H1 (cell line): Measurements from ENCODE around the gene ZC3H8. TPM values are rescaled to one million over a fixed set of nuclear protein-coding genes. Genes with fewer than 3 reads are reported as not detected.

Experiments used
- CTCF ChIA-PET: fragments of 300-600 bp; sonication (Branson Sonifier 250); formaldehyde crosslinking; loops from one replicate; lab custom pipeline; 2021; ENCODE audit not compliant: partially characterized antibody; lab: Charles Lee
- POLR2A ChIA-PET: fragments of 300-600 bp; sonication (Branson Sonifier 250); formaldehyde crosslinking; loops from one replicate; lab custom pipeline; 2021; ENCODE audit warnings: inconsistent platforms; ENCODE audit not compliant: partially characterized antibody; lab: Charles Lee
- DNase-seq, 2 experiments: peaks; one replicate each; pipeline versions ENCODE4 v3.0.0 to v3.0.0-alpha.2; 2010 to 2022; ENCODE audit warnings: low spot score in 2 of 2, low read depth in 1 of 2, mixed read lengths in 1 of 2
- FAIRE-seq: peaks from 2 replicates; lab custom pipeline; 2011; peaks lifted over from hg19 to GRCh38; lab: Jason Lieb, UNC
- H2AFZ ChIP-seq: 2 replicates; pipeline ENCODE4 v1.8.1; 2012; ENCODE audit warnings: low read length, inconsistent platforms
- H2AK5ac ChIP-seq: 2 replicates; pipeline ENCODE4 v1.6.1; 2013; ENCODE audit warnings: low read depth, low read length
- H2BK120ac ChIP-seq: replicated peaks from 2 replicates; pipeline ENCODE3; 2013; ENCODE audit warnings: low read depth, low read length, inconsistent platforms
- H2BK12ac ChIP-seq: 2 replicates; pipeline ENCODE4 v1.6.1; 2013; ENCODE audit warnings: low read depth, low read length
- H2BK15ac ChIP-seq: 2 replicates; pipeline ENCODE4 v1.6.1; 2013; ENCODE audit warnings: low read length
- H2BK20ac ChIP-seq: 2 replicates; pipeline ENCODE4 v1.6.1; 2013; ENCODE audit warnings: low read length
- H2BK5ac ChIP-seq: 2 replicates; pipeline ENCODE4 v1.6.1; 2013; ENCODE audit warnings: low read depth, low read length
- H3K14ac ChIP-seq: 2 replicates; pipeline ENCODE4 v1.6.1; 2013; ENCODE audit warnings: inconsistent platforms; ENCODE audit not compliant: insufficient read length
- H3K18ac ChIP-seq: 2 replicates; pipeline ENCODE4 v1.6.1; 2013; ENCODE audit warnings: low read length; ENCODE audit errors: extremely low read depth
- H3K23ac ChIP-seq: 2 replicates; pipeline ENCODE4 v1.6.1; 2013; ENCODE audit warnings: inconsistent platforms; ENCODE audit not compliant: insufficient read length
- H3K23me2 ChIP-seq: 2 replicates; pipeline ENCODE4 v1.6.1; 2013; ENCODE audit warnings: low read depth, low read length
- H3K27ac ChIP-seq: 2 replicates; pipeline ENCODE4 v1.6.1; 2011; ENCODE audit warnings: low read depth, low read length, inconsistent platforms
- H3K27me3 ChIP-seq, 4 experiments: replicated peaks in 1 of 4; 1 replicate in 1 of 4; 2 replicates in 3 of 4; pipeline versions ENCODE4 v1.6.1 to v1.8.1; 2011 to 2013; ENCODE audit warnings: low read length in 3 of 4, mild to moderate bottlenecking in 3 of 4, inconsistent platforms in 2 of 4, mixed read lengths in 2 of 4, moderate library complexity in 1 of 4; ENCODE audit not compliant: control insufficient read depth in 3 of 4, insufficient read depth in 3 of 4; ENCODE audit errors: extremely low read depth in 1 of 4
- H3K36me3 ChIP-seq, 4 experiments: 2 replicates each; pipeline versions ENCODE4 v1.6.1 to v1.8.1; 2011 to 2013; ENCODE audit warnings: mild to moderate bottlenecking in 4 of 4, low read length in 3 of 4, moderate library complexity in 2 of 4, control low read depth in 1 of 4, inconsistent platforms in 1 of 4; ENCODE audit not compliant: insufficient read depth in 4 of 4, control insufficient read depth in 2 of 4
- H3K4ac ChIP-seq: replicated peaks from 2 replicates; pipeline ENCODE3; 2013; ENCODE audit warnings: low read length, low read depth, mixed read lengths, inconsistent platforms; ENCODE audit not compliant: insufficient read length
- H3K4me1 ChIP-seq, 4 experiments: replicated peaks in 1 of 4; 1 replicate in 1 of 4; 2 replicates in 3 of 4; pipeline versions ENCODE4 v1.6.1 to v1.8.1; 2011 to 2013; ENCODE audit warnings: low read length in 3 of 4, inconsistent platforms in 2 of 4, mixed read lengths in 1 of 4; ENCODE audit not compliant: insufficient read depth in 4 of 4, control insufficient read depth in 3 of 4
- H3K4me2 ChIP-seq, 2 experiments: 2 replicates each; pipeline versions ENCODE4 v1.6.1 to v1.8.1; 2011 to 2013; ENCODE audit warnings: low read depth in 2 of 2, low read length in 2 of 2, control low read depth in 1 of 2, inconsistent platforms in 1 of 2, mild to moderate bottlenecking in 1 of 2; ENCODE audit not compliant: insufficient read depth in 1 of 2
- H3K4me3 ChIP-seq, 4 experiments: fragments of 200-600, 300-600 bp in 1 of 4; sonication (generic), shearing (Covaris generic), sonication (Bioruptor Twin) in 1 of 4; 2 replicates each; pipeline versions ENCODE4 v1.5.1 to v1.8.1; 2011 to 2016; ENCODE audit warnings: low read length in 4 of 4, low read depth in 3 of 4, control low read depth in 2 of 4, inconsistent platforms in 2 of 4, mild to moderate bottlenecking in 2 of 4, mixed read lengths in 1 of 4, moderate library complexity in 1 of 4; ENCODE audit not compliant: insufficient read depth in 2 of 4; ENCODE audit errors: extremely low read depth in 1 of 4
- H3K56ac ChIP-seq: replicated peaks from 2 replicates; pipeline ENCODE3; 2013; ENCODE audit warnings: low read depth, mild to moderate bottlenecking, mixed read lengths, low read length, inconsistent platforms; ENCODE audit not compliant: insufficient read length
- H3K79me1 ChIP-seq: 2 replicates; pipeline ENCODE4 v1.6.1; 2013; ENCODE audit warnings: low read depth, low read length, control low read depth
- H3K79me2 ChIP-seq, 2 experiments: 2 replicates each; pipeline versions ENCODE4 v1.6.1 to v1.8.1; 2012 to 2013; ENCODE audit warnings: low read length in 2 of 2, mild to moderate bottlenecking in 2 of 2, inconsistent platforms in 1 of 2; ENCODE audit not compliant: insufficient read depth in 2 of 2, control insufficient read depth in 1 of 2
- H3K9ac ChIP-seq, 4 experiments: replicated peaks in 1 of 4; 1 replicate in 1 of 4; 2 replicates in 3 of 4; pipeline versions ENCODE4 v1.6.1 to v1.8.1; 2011 to 2013; ENCODE audit warnings: low read depth in 3 of 4, low read length in 3 of 4, control low read depth in 2 of 4, mild to moderate bottlenecking in 2 of 4, moderate library complexity in 2 of 4, inconsistent platforms in 1 of 4; ENCODE audit errors: extremely low read depth in 1 of 4
- H3K9me3 ChIP-seq, 2 experiments: 2 replicates each; pipeline versions ENCODE4 v1.6.1 to v1.8.1; 2012 to 2013; ENCODE audit warnings: mild to moderate bottlenecking in 2 of 2, moderate library complexity in 2 of 2, control low read depth in 1 of 2, inconsistent platforms in 1 of 2, low read depth in 1 of 2, low read length in 1 of 2, mixed read lengths in 1 of 2; ENCODE audit not compliant: insufficient read depth in 2 of 2
- H4K20me1 ChIP-seq, 2 experiments: replicated peaks in 1 of 2; 2 replicates each; pipeline versions ENCODE3 to v1.8.1; 2011 to 2013; ENCODE audit warnings: inconsistent platforms in 2 of 2, low read length in 2 of 2, mild to moderate bottlenecking in 1 of 2; ENCODE audit not compliant: insufficient read depth in 2 of 2, control insufficient read depth in 1 of 2
- H4K5ac ChIP-seq: 2 replicates; pipeline ENCODE4 v1.6.1; 2013; ENCODE audit warnings: low read length, low read depth, mixed read lengths, inconsistent platforms; ENCODE audit not compliant: insufficient read length
- H4K8ac ChIP-seq: 2 replicates; pipeline ENCODE4 v1.8.0; 2013; ENCODE audit warnings: mild to moderate bottlenecking, moderate library complexity, low read length, inconsistent platforms; ENCODE audit not compliant: insufficient read depth; ENCODE audit errors: extremely low read depth
- H4K91ac ChIP-seq: replicated peaks from 2 replicates; pipeline ENCODE3; 2013; ENCODE audit warnings: low read length, mixed read lengths, inconsistent platforms; ENCODE audit not compliant: insufficient read length
- E2F6 ChIP-seq: IDR thresholded peaks from 2 replicates; pipeline ENCODE4 v1.6.1; 2012; ENCODE audit warnings: inconsistent platforms
- HDAC6 ChIP-seq: IDR thresholded peaks from one replicate; pipeline ENCODE4 v1.7.1; 2012; ENCODE audit warnings: low read depth, mild to moderate bottlenecking, inconsistent platforms, low read length, moderate library complexity
- KDM1A ChIP-seq: fragments of 200-600, 300-600 bp; sonication (generic); IDR thresholded peaks from 2 replicates; pipeline ENCODE4 v1.7.1; 2016; ENCODE audit warnings: mild to moderate bottlenecking, low read length, borderline replicate concordance
- RAD21 ChIP-seq, 2 experiments: IDR thresholded peaks in 1 of 2; conservative IDR thresholded peaks in 1 of 2; 2 replicates each; pipeline ENCODE4 v1.6.1; 2011; ENCODE audit warnings: low read depth in 2 of 2, low read length in 2 of 2, improper control_type of control experiment in 1 of 2, inconsistent platforms in 1 of 2, mild to moderate bottlenecking in 1 of 2, moderate library complexity in 1 of 2
- RFX5 ChIP-seq: IDR thresholded peaks from 2 replicates; pipeline ENCODE4 v1.6.1; 2011; ENCODE audit warnings: low read depth, low read length, improper control_type of control experiment, borderline replicate concordance
- SIX5 ChIP-seq: IDR thresholded peaks from 2 replicates; pipeline ENCODE4 v1.6.1; 2011; ENCODE audit warnings: mild to moderate bottlenecking, low read depth, low read length
- SUZ12 ChIP-seq: fragments of 200-600 bp; sonication (generic); IDR thresholded peaks from 2 replicates; pipeline ENCODE4 v1.6.1; 2012; ENCODE audit warnings: mild to moderate bottlenecking, inconsistent platforms, low read length, moderate library complexity, mixed read lengths
- polyA plus RNA-seq, 7 experiments: library from polyadenylated mRNA; depleted of rRNA in 3 of 7; stranded (reverse) in 5 of 7; unstranded in 2 of 7; fragments of >200 nt in 5 of 7; fragments of 200-250 nt in 2 of 7; gene quantifications; 1 replicate in 5 of 7; 2 replicates in 1 of 7; 4 replicates in 1 of 7; pipeline versions ENCODE4 v1.2.1 to v1.2.3, GENCODE V29; 2011 to 2013; ENCODE audit warnings: missing spikeins in 2 of 7, mixed read lengths in 2 of 7
- total RNA-seq: library from RNA; stranded (reverse); fragmentation: NEBNext Ultra II Directional; extraction: Animal tissue kit (Norgen Biotek cat#: 25700); gene quantifications from 2 replicates; pipeline ENCODE4 v1.2.1, GENCODE V29; 2021

Gene ZC3H8
- total and polyA plus RNA-seq, 2 of the 8 experiments (the other 6 are each of a cell fraction or from before 2014, with no cell fraction given) = 1.9 to 7.1 TPM

GRCh38 chr2:112301973-112302372 is 47.1 kb upstream of the ZC3H8 start:
- POLR2A ChIA-PET = no interaction called here
- CTCF ChIA-PET = no interaction called here
- H2BK20ac ChIP-seq = no peak overlapping the region

More at GRCh38 chr2:112301973-112302372, 47.1 kb upstream of the ZC3H8 start:
- Histone ChIP-seq H4K5ac (no peak overlapping the region), H2AFZ (no peak overlapping the region), H3K4me2 (no peak overlapping the region), H3K79me1 (no peaks in the 10 kb centered on the region), H2BK15ac (no peak overlapping the region), H3K79me2 (no peaks in the 10 kb centered on the region), H3K9ac (no peak overlapping the region)
- DNase-seq = no peak
- no peak for FAIRE-seq
- no peak for TF ChIP-seq HDAC6
- no peak for TF ChIP-seq SUZ12
- no peak for TF ChIP-seq KDM1A
- TF ChIP-seq SIX5 = no peak
- TF ChIP-seq E2F6 = no peak
- no peak for TF ChIP-seq RAD21 (IDR thresholded peaks at IDR 0.05 in 1 of 2, conservative IDR thresholded peaks at IDR 0.05 in 1 of 2; ENCODE audit: low read depth in 2 of 2, low read length in 2 of 2)
- TF ChIP-seq RFX5 = no peak
- TF ChIP-seq, all 59 proteins: peak for 0
- Histone ChIP-seq H3K36me3 (no peaks in the 10 kb centered on the region), H3K18ac (no peak overlapping the region), H2BK12ac (no peak overlapping the region), H3K4me1 (no peaks in the 10 kb centered on the region), H2BK120ac (no peak overlapping the region), H3K4ac (no peak overlapping the region), H3K27ac (no peak overlapping the region), H4K20me1 (no peaks in the 10 kb centered on the region), H3K56ac (no peak overlapping the region), H4K91ac (no peak overlapping the region), H3K4me3 (no peak overlapping the region), H3K14ac (no peak overlapping the region), H4K8ac (no peak overlapping the region), H2AK5ac (no peak overlapping the region), H3K9me3 (no peaks in the 10 kb centered on the region), H2BK5ac (no peak overlapping the region), H3K23me2 (no peaks in the 10 kb centered on the region), H3K23ac (no peak overlapping the region), H3K27me3 (no peaks in the 10 kb centered on the region)
